ENCODE measurements around the gene GRIN2C. TPM values are rescaled to one million over a fixed set of nuclear protein-coding genes. Genes with fewer than 3 reads are reported as not detected.

Gene GRIN2C
- total and polyA plus RNA-seq, 4 donors, result 0.03 to 1.6 (median 0.19) TPM; not detected in 1

DNA sequence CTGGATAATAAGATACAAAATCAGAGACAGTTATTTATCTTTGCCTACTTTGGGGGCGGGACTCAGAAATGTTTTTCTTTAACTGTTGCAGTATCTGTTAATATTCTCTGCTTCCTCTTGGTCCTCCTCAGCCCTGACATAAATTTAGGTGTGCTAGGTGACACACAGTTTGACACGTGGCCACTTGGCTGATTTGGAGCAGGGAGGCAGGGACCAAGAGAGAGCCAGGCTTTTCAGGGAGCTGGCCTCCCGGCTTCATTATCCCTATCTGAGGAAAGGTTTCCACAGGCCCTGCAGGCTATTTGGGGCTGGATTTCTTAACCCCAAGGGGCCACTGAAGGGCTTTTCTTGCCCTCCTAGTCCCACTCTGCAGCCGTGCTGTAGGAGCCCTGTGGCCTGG is 63.5 kb downstream of the GRIN2C start:
- peaks cover 0 to 3% of the 10 kb centered on the region in 2 donors for H3K36me3 ChIP-seq (ENCODE audit: control insufficient read depth in 1 of 2, insufficient read depth in 2 of 2, low read length in 1 of 2)
- no peak overlapping the region for H3K27ac ChIP-seq (ENCODE audit: low read depth in 1 of 2, low read length in 2 of 2)
- intact Hi-C loops (cut with DNase I), result no loop called here
- H3K9me3 ChIP-seq (ENCODE audit: control insufficient read depth, low read length), result no peaks in the 10 kb centered on the region
- DNase-seq (no peak), ATAC-seq (ENCODE audit: low FRiP score) (no peak)
- WGBS, 2 donors, result 81 to 82% methylated on average over 4 of the region's 4 CpGs
- no peaks in the 10 kb centered on the region for H3K27me3 ChIP-seq (ENCODE audit: control insufficient read depth in 1 of 2, insufficient read depth in 2 of 2, low read length in 1 of 2)
- H3K4me3 ChIP-seq (ENCODE audit: low read length in 2 of 2), result no peak overlapping the region
- no peaks in the 10 kb centered on the region for H3K4me1 ChIP-seq (ENCODE audit: control insufficient read depth in 1 of 2, insufficient read depth in 2 of 2, low read length in 2 of 2)

DNA sequence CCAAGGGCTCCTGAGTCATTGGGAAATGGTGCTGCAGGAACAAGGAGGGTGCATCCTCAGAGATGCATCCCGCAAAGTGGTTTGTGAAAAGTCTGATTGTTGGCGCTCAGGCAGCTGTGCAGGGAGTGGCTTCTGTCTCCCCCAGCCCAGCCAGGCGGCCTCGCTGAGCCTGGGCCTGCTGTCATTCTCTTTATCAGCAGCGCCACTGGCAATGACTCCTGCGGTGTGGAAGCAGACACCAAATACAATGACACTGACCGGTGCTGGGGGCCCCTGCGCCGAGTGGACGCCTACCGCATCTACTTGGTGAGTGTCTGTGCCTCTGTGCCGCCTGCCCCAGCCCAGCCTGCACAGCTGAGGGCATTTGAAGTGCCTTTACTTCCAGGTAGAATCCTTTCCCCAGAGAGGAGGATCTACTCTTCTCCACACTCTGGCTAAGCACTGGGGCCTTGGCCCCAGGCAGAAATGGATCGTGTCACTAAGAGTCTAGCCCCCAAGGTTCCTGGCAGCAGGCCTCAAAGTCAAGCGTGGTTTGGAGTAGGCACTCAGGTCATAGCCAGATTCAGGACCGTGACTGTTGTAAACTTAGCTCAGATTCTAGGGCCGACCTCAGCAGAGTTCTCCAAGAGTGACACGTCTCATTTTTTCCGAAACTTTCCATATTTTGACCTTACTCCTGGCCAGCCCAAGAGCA is 64.2 kb downstream of the GRIN2C start:
- no peak overlapping the region for H3K4me3 ChIP-seq (ENCODE audit: low read length in 2 of 2)
- intact Hi-C loops (cut with DNase I), result no loop called here
- no peaks in the 10 kb centered on the region for H3K27me3 ChIP-seq (ENCODE audit: control insufficient read depth in 1 of 2, insufficient read depth in 2 of 2, low read length in 1 of 2)
- no peak for ATAC-seq (ENCODE audit: low FRiP score)
- peaks cover 0 to 3% of the 10 kb centered on the region in 2 donors for H3K36me3 ChIP-seq (ENCODE audit: control insufficient read depth in 1 of 2, insufficient read depth in 2 of 2, low read length in 1 of 2)
- DNase-seq, result no peak
- H3K27ac ChIP-seq (ENCODE audit: low read depth in 1 of 2, low read length in 2 of 2), result no peak overlapping the region
- H3K4me1 ChIP-seq (ENCODE audit: control insufficient read depth in 1 of 2, insufficient read depth in 2 of 2, low read length in 2 of 2), result no peaks in the 10 kb centered on the region
- no peaks in the 10 kb centered on the region for H3K9me3 ChIP-seq (ENCODE audit: control insufficient read depth, low read length)
- WGBS, 2 donors, result 87 to 90% methylated on average over 18 of the region's 18 CpGs

DNA sequence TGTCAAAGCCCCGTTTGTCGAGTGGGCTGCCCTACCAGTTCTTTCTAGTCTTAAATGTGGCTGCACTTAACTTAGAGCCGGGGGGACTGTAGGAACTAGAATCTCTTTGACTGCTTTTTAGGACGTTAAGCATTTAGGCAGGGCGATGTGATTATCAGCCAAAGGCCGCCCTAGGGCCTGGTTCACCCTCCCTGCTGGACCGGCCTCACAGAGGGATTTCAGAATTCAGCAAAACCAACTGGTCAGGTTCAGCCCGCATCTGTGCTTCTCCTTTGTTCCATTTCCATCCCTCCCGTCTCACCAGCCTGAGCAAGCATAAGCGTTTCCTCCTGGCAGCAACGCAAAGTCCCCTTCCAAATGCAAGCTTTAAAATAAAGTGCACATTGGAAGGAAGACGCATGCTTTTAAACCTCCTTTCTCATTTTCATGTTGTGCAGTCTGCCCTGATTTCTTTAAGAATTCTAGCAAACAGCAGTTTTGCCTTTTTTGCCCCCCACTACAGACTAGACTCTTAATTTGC is 67.0 kb downstream of the GRIN2C start:
- no peaks in the 10 kb centered on the region for H3K27me3 ChIP-seq (ENCODE audit: control insufficient read depth in 1 of 2, insufficient read depth in 2 of 2, low read length in 1 of 2)
- peaks cover 0 to 1% of the 10 kb centered on the region in 2 donors for H3K36me3 ChIP-seq (ENCODE audit: control insufficient read depth in 1 of 2, insufficient read depth in 2 of 2, low read length in 1 of 2)
- no peak overlapping the region for H3K4me3 ChIP-seq (ENCODE audit: low read length in 2 of 2)
- H3K9me3 ChIP-seq (ENCODE audit: control insufficient read depth, low read length), result no peaks in the 10 kb centered on the region
- intact Hi-C loops (cut with DNase I), result loop anchor here in 1 of 2 donors (5.0 kb wide), 1 partner anchor 70 kb away; no protein-coding TSS in a partner anchor
- ATAC-seq (ENCODE audit: low FRiP score), result no peak
- WGBS, 2 donors, result 89 to 93% methylated on average over 12 of the region's 12 CpGs
- no peaks in the 10 kb centered on the region for H3K4me1 ChIP-seq (ENCODE audit: control insufficient read depth in 1 of 2, insufficient read depth in 2 of 2, low read length in 2 of 2)
- H3K27ac ChIP-seq (ENCODE audit: low read depth in 1 of 2, low read length in 2 of 2), result no peak overlapping the region
- no peak for DNase-seq

Other genes starting within 250 kb of the GRIN2C start
- 1 to 10 TPM; 2.8 to 4.3 TPM for gene CD300E, start 236.1 kb downstream of the GRIN2C start, total RNA-seq
- under 1 TPM in 1 of 2 donors, not detected in 1; 0.18 TPM for gene CD300E, start 236.1 kb downstream of the GRIN2C start, polyA plus RNA-seq
- 1 to 10 TPM; 1.6 to 2.2 TPM for gene CD300LF, start 147.0 kb downstream of the GRIN2C start, total RNA-seq
- 1 to 10 TPM in 1 of 2 donors, under 1 TPM in 1; 0.61 to 1.5 TPM for gene CD300LF, start 147.0 kb downstream of the GRIN2C start, polyA plus RNA-seq
- gene RAB37, start 122.6 kb downstream of the GRIN2C start, total RNA-seq, result 1 to 10 TPM; 1.4 to 3.4 TPM
- gene RAB37, start 122.6 kb downstream of the GRIN2C start, polyA plus RNA-seq, result 1 to 10 TPM; 1.5 to 2.4 TPM
- gene NHERF1, start 111.3 kb downstream of the GRIN2C start, total RNA-seq, result 10 to 100 TPM; 17.6 to 21.1 TPM
- 10 to 100 TPM; 10.6 to 84.4 TPM for gene NHERF1, start 111.3 kb downstream of the GRIN2C start, polyA plus RNA-seq
- 10 to 100 TPM; 44.5 to 46.3 TPM for gene NAT9, start 83.5 kb downstream of the GRIN2C start, total RNA-seq
- gene NAT9, start 83.5 kb downstream of the GRIN2C start, polyA plus RNA-seq, result 10 to 100 TPM; 12.1 to 59.9 TPM
- 1 to 10 TPM; 4.0 to 6.6 TPM for gene FDXR, start 13.1 kb upstream of the GRIN2C start, total RNA-seq
- gene FDXR, start 13.1 kb upstream of the GRIN2C start, polyA plus RNA-seq, result 10 to 100 TPM in 1 of 2 donors, 1 to 10 TPM in 1; 8.1 to 18.1 TPM
- not detected for gene FADS6, start 33.7 kb upstream of the GRIN2C start, total RNA-seq
- gene FADS6, start 33.7 kb upstream of the GRIN2C start, polyA plus RNA-seq, result 1 to 10 TPM in 1 of 2 donors, not detected in 1; 4.1 TPM
- not detected for gene USH1G, start 63.4 kb upstream of the GRIN2C start, total RNA-seq
- gene USH1G, start 63.4 kb upstream of the GRIN2C start, polyA plus RNA-seq, result under 1 TPM in 1 of 2 donors, not detected in 1; 0.13 TPM
- gene OTOP2, start 64.4 kb upstream of the GRIN2C start, total RNA-seq, result not detected
- under 1 TPM in 1 of 2 donors, not detected in 1; 0.25 TPM for gene OTOP2, start 64.4 kb upstream of the GRIN2C start, polyA plus RNA-seq
- not detected for gene OTOP3, start 76.0 kb upstream of the GRIN2C start, total RNA-seq
- 1 to 10 TPM in 1 of 2 donors, not detected in 1; 1.8 TPM for gene OTOP3, start 76.0 kb upstream of the GRIN2C start, polyA plus RNA-seq
- 10 to 100 TPM; 10.7 to 32.6 TPM for gene HID1, start 112.9 kb upstream of the GRIN2C start, total RNA-seq
- gene HID1, start 112.9 kb upstream of the GRIN2C start, polyA plus RNA-seq, result 1 to 10 TPM; 6.1 to 7.8 TPM
- 10 to 100 TPM; 20.2 to 23.6 TPM for gene CDR2L, start 127.7 kb upstream of the GRIN2C start, total RNA-seq
- gene CDR2L, start 127.7 kb upstream of the GRIN2C start, polyA plus RNA-seq, result 1 to 10 TPM; 5.8 to 7.4 TPM
- gene MRPL58, start 152.8 kb upstream of the GRIN2C start, total RNA-seq, result 10 to 100 TPM; 16.6 to 17.4 TPM
- gene MRPL58, start 152.8 kb upstream of the GRIN2C start, polyA plus RNA-seq, result 10 to 100 TPM; 25.2 to 31.2 TPM
- 100 to 1,000 TPM; 136 to 149 TPM for gene ATP5PD, start 187.1 kb upstream of the GRIN2C start, total RNA-seq
- 100 to 1,000 TPM; 349 to 520 TPM for gene ATP5PD, start 187.1 kb upstream of the GRIN2C start, polyA plus RNA-seq
- 10 to 100 TPM; 21.4 to 26.4 TPM for gene KCTD2, start 187.3 kb upstream of the GRIN2C start, total RNA-seq
- 10 to 100 TPM; 13.9 to 14.9 TPM for gene KCTD2, start 187.3 kb upstream of the GRIN2C start, polyA plus RNA-seq
- 10 to 100 TPM in 1 of 2 donors, 1 to 10 TPM in 1; 5.6 to 11.4 TPM for gene SLC16A5, start 228.1 kb upstream of the GRIN2C start, total RNA-seq
- gene SLC16A5, start 228.1 kb upstream of the GRIN2C start, polyA plus RNA-seq, result 1 to 10 TPM; 7.8 to 7.9 TPM

Measured in aorta (tissue), 5 donors.